Gastroesophageal sphincter (tissue), 3 donors: ENCODE measurements around the gene LRRC8B.

Source experiments
- CTCF ChIP-seq, 4 experiments: fragments of 200-600 bp in 2 of 4; fragments of 450-650 bp in 2 of 4; sonication (generic) in 1 of 4; IDR thresholded peaks; one replicate each; pipeline ENCODE4 v1.5.1; 2017 to 2019; ENCODE audit warnings: antibody characterized with exemption in 4 of 4, mild to moderate bottlenecking in 2 of 4, moderate library complexity in 2 of 4
- EP300 ChIP-seq: sonication (generic); formaldehyde crosslinking; IDR thresholded peaks from one replicate; pipeline ENCODE4 v1.6.1; 2017; ENCODE audit warnings: antibody characterized with exemption, mild to moderate bottlenecking

- TF ChIP-seq CTCF (IDR thresholded peaks at IDR 0.05) (no peak), EP300 (no peak)
Observed at GRCh38 chr1:89548122-89548857, 23.7 kb downstream of the LRRC8B start.
